B cell (primary cell): ENCODE data around the gene APP.

Experiments
- EZH2 ChIP-seq: IDR thresholded peaks from 2 replicates; pipeline ENCODE4 v1.6.1; 2012; ENCODE audit warnings: borderline replicate concordance, low read depth, mild to moderate bottlenecking, moderate library complexity, low read length; ENCODE audit not compliant: insufficient read depth, poor library complexity, severe bottlenecking
- TF ChIP-seq, protein P1 (sequence below): fragments of 200-600 bp; IDR thresholded peaks from one replicate; pipeline ENCODE4 v1.8.0; 2022; ENCODE audit warnings: antibody characterized with exemption, mild to moderate bottlenecking

GRCh38 chr21:26120828-26121227, 49.7 kb downstream of the APP start:
- TF ChIP-seq EZH2, result no peak
- TF ChIP-seq, protein P1, sequence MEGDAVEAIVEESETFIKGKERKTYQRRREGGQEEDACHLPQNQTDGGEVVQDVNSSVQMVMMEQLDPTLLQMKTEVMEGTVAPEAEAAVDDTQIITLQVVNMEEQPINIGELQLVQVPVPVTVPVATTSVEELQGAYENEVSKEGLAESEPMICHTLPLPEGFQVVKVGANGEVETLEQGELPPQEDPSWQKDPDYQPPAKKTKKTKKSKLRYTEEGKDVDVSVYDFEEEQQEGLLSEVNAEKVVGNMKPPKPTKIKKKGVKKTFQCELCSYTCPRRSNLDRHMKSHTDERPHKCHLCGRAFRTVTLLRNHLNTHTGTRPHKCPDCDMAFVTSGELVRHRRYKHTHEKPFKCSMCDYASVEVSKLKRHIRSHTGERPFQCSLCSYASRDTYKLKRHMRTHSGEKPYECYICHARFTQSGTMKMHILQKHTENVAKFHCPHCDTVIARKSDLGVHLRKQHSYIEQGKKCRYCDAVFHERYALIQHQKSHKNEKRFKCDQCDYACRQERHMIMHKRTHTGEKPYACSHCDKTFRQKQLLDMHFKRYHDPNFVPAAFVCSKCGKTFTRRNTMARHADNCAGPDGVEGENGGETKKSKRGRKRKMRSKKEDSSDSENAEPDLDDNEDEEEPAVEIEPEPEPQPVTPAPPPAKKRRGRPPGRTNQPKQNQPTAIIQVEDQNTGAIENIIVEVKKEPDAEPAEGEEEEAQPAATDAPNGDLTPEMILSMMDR, result no peak
